H9 (cell line): ENCODE results near the gene ZFP57. TPM values are rescaled to one million over a fixed set of nuclear protein-coding genes. Genes with fewer than 3 reads are reported as not detected.
A peak's percentile ranks its signal among the peaks of the same experiment; 100 is the strongest.

Experiments used
- DNase-seq: peaks from one replicate; pipeline ENCODE4 v3.0.0-alpha.2; 2017
- H2AFZ ChIP-seq: one replicate; pipeline ENCODE4 v1.6.1; 2013; ENCODE audit warnings: mild to moderate bottlenecking, low read length, control low read depth, moderate library complexity
- H2AK5ac ChIP-seq: 2 replicates; pipeline ENCODE4 v1.6.1; 2013; ENCODE audit warnings: low read length, control low read depth, mixed read lengths; ENCODE audit not compliant: insufficient read length
- H2BK120ac ChIP-seq: one replicate; pipeline ENCODE4 v1.6.1; 2013; ENCODE audit warnings: low read depth, mild to moderate bottlenecking, low read length, control low read depth, inconsistent platforms; ENCODE audit not compliant: poor library complexity, severe bottlenecking
- H2BK12ac ChIP-seq: 2 replicates; pipeline ENCODE4 v1.6.1; 2013; ENCODE audit warnings: low read length, control low read depth, mixed read lengths, low read depth; ENCODE audit not compliant: insufficient read length
- H2BK15ac ChIP-seq: 2 replicates; pipeline ENCODE4 v1.6.1; 2013; ENCODE audit warnings: low read depth, low read length, control low read depth
- H2BK20ac ChIP-seq: one replicate; pipeline ENCODE4 v1.6.1; 2013; ENCODE audit warnings: low read depth, mild to moderate bottlenecking, low read length, control low read depth, inconsistent platforms; ENCODE audit not compliant: poor library complexity, severe bottlenecking
- H2BK5ac ChIP-seq: 2 replicates; pipeline ENCODE4 v1.6.1; 2013; ENCODE audit warnings: low read length, control low read depth, mixed read lengths; ENCODE audit not compliant: insufficient read length
- H3K14ac ChIP-seq: 2 replicates; pipeline ENCODE4 v1.6.1; 2013; ENCODE audit warnings: low read length, control low read depth; ENCODE audit not compliant: insufficient read depth
- H3K18ac ChIP-seq: 2 replicates; pipeline ENCODE4 v1.6.1; 2013; ENCODE audit warnings: low read depth, mild to moderate bottlenecking, mixed read lengths, low read length, control low read depth; ENCODE audit not compliant: insufficient read length
- H3K23ac ChIP-seq: 2 replicates; pipeline ENCODE4 v1.6.1; 2013; ENCODE audit warnings: low read length, control low read depth, mixed read lengths, low read depth; ENCODE audit not compliant: insufficient read length
- H3K23me2 ChIP-seq: 2 replicates; pipeline ENCODE4 v1.6.1; 2013; ENCODE audit warnings: low read depth, mild to moderate bottlenecking, mixed read lengths, low read length, control low read depth; ENCODE audit not compliant: insufficient read length, poor library complexity, severe bottlenecking
- H3K27ac ChIP-seq: 2 replicates; pipeline ENCODE4 v1.5.1; 2013; ENCODE audit warnings: low read length, control low read depth, mixed read lengths, low read depth; ENCODE audit not compliant: insufficient read length
- H3K27me3 ChIP-seq: 2 replicates; pipeline ENCODE4 v1.6.1; 2013; ENCODE audit warnings: low read length, control low read depth, inconsistent platforms; ENCODE audit not compliant: insufficient read depth
- H3K4ac ChIP-seq: 2 replicates; pipeline ENCODE4 v1.6.1; 2013; ENCODE audit warnings: low read depth, mild to moderate bottlenecking, control low read depth, inconsistent platforms, low read length, moderate library complexity
- H3K4me1 ChIP-seq: 2 replicates; pipeline ENCODE4 v1.6.1; 2013; ENCODE audit warnings: low read length, control low read depth, inconsistent platforms; ENCODE audit not compliant: insufficient read depth
- H3K4me2 ChIP-seq: 2 replicates; pipeline ENCODE4 v1.6.1; 2013; ENCODE audit warnings: low read length, control low read depth, mixed read lengths; ENCODE audit not compliant: insufficient read length, insufficient read depth
- H3K56ac ChIP-seq: 2 replicates; pipeline ENCODE4 v1.6.1; 2013; ENCODE audit warnings: low read depth, mild to moderate bottlenecking, mixed read lengths, low read length, control low read depth; ENCODE audit not compliant: insufficient read length
- H3K79me1 ChIP-seq: 2 replicates; pipeline ENCODE4 v1.6.1; 2013; ENCODE audit warnings: low read depth, mild to moderate bottlenecking, moderate library complexity, low read length, control low read depth, inconsistent platforms; ENCODE audit not compliant: insufficient read depth, poor library complexity, severe bottlenecking
- H3K79me2 ChIP-seq: 2 replicates; pipeline ENCODE4 v1.6.1; 2013; ENCODE audit warnings: low read length, control low read depth, inconsistent platforms; ENCODE audit not compliant: insufficient read depth
- H3K9ac ChIP-seq: 2 replicates; pipeline ENCODE4 v1.6.1; 2013; ENCODE audit warnings: low read length, control low read depth, mixed read lengths; ENCODE audit not compliant: insufficient read length; ENCODE audit errors: extremely low read depth
- H3K9me3 ChIP-seq: one replicate; pipeline ENCODE4 v1.6.1; 2013; ENCODE audit warnings: low read depth, low read length, inconsistent platforms; ENCODE audit not compliant: control insufficient read depth
- H3T11ph ChIP-seq: one replicate; pipeline ENCODE4 v1.6.1; 2013; ENCODE audit warnings: mild to moderate bottlenecking, low read length, control low read depth, inconsistent platforms
- H4K20me1 ChIP-seq: one replicate; pipeline ENCODE4 v1.6.1; 2013; ENCODE audit not compliant: control insufficient read depth, insufficient read length, insufficient read depth
- H4K5ac ChIP-seq: 2 replicates; pipeline ENCODE4 v1.6.1; 2013; ENCODE audit warnings: low read depth, mild to moderate bottlenecking, mixed read lengths, low read length, control low read depth; ENCODE audit not compliant: insufficient read length
- H4K8ac ChIP-seq: replicated peaks from 2 replicates; pipeline ENCODE4 v1.6.1; 2013; ENCODE audit warnings: low read length, control low read depth, mixed read lengths, low read depth; ENCODE audit not compliant: insufficient read length
- H4K91ac ChIP-seq: 2 replicates; pipeline ENCODE4 v1.6.1; 2013; ENCODE audit warnings: low read depth, mild to moderate bottlenecking, moderate library complexity, mixed read lengths, low read length, control low read depth; ENCODE audit not compliant: insufficient read length
- H3K27ac Mint-ChIP-seq, 3 experiments: 2 replicates in 2 of 3; 3 replicates in 1 of 3; pipeline ENCODE4 v1.8.0; 2020 to 2021; ENCODE audit warnings: mixed read lengths in 3 of 3, mild to moderate bottlenecking in 1 of 3, moderate library complexity in 1 of 3
- H3K27me3 Mint-ChIP-seq: 2 replicates; pipeline ENCODE4 v1.8.0; 2021; ENCODE audit warnings: low read depth, mild to moderate bottlenecking, moderate library complexity, mixed read lengths
- H3K36me3 Mint-ChIP-seq, 3 experiments: 2 replicates in 2 of 3; 3 replicates in 1 of 3; pipeline ENCODE4 v1.8.0; 2020 to 2021; ENCODE audit warnings: low read depth in 3 of 3, mixed read lengths in 3 of 3; ENCODE audit not compliant: insufficient read depth in 1 of 3
- H3K4me1 Mint-ChIP-seq, 2 experiments: 2 replicates each; pipeline ENCODE4 v1.8.0; 2020; ENCODE audit warnings: mixed read lengths in 2 of 2
- H3K4me3 Mint-ChIP-seq, 2 experiments: 2 replicates in 1 of 2; 3 replicates in 1 of 2; pipeline ENCODE4 v1.8.0; 2020 to 2021; ENCODE audit warnings: mild to moderate bottlenecking in 2 of 2, mixed read lengths in 2 of 2, moderate library complexity in 1 of 2
- H3K9me3 Mint-ChIP-seq, 2 experiments: 2 replicates in 1 of 2; 3 replicates in 1 of 2; pipeline ENCODE4 v1.8.0; 2020; ENCODE audit warnings: mild to moderate bottlenecking in 2 of 2, mixed read lengths in 2 of 2, moderate library complexity in 1 of 2
- CTCF ChIP-seq: fragments of 200-600 bp; sonication (generic); conservative IDR thresholded peaks from 3 replicates; pipeline ENCODE4 v1.8.0; 2021; ENCODE audit warnings: antibody characterized with exemption, mild to moderate bottlenecking
- WGBS: extraction: QIAGEN DNeasy Blood & Tissue Kit; methylation state at CpG from one replicate; pipeline ENCODE4 v1.1.7; 2013; ENCODE audit warnings: missing lambda C conversion rate, low lambda C conversion rate, mixed read lengths; ENCODE audit not compliant: insufficient read length; ENCODE audit errors: extremely low coverage; 5-methylcytosine and 5-hydroxymethylcytosine counted together
- total RNA-seq: library from RNA; stranded (reverse); gene quantifications from 2 replicates; pipeline ENCODE4 v1.2.1, GENCODE V29; 2021

ZFP57 gene
- total RNA-seq, 1 experiment from 2014 or later: 1.7 TPM

- no peak overlapping the region for H2AFZ ChIP-seq
- H2BK120ac ChIP-seq: no peak overlapping the region
- no peaks in the 10 kb centered on the region for H3K9me3 ChIP-seq
- H3K79me1 ChIP-seq: no peaks in the 10 kb centered on the region
- Mint-ChIP-seq H3K27ac (peak overlapping the region in 2 of 3 experiments; percentile 4 to 45; a peak in 3 of 7 replicates), H3K9me3 (no peaks in the 10 kb centered on the region), H3K27me3 (no peaks in the 10 kb centered on the region), H3K4me1 (peaks cover 30 to 34% of the 10 kb centered on the region in 2 experiments), H3K36me3 (no peaks in the 10 kb centered on the region; a peak in 1 of 7 replicates), H3K4me3 (no peak overlapping the region)
- no peak overlapping the region for H4K91ac ChIP-seq
- H2BK15ac ChIP-seq: no peak overlapping the region
- no peak overlapping the region for H3K18ac ChIP-seq
- no peaks in the 10 kb centered on the region for H3K23me2 ChIP-seq
- H3K9ac ChIP-seq: no peak overlapping the region
- H2BK12ac ChIP-seq: no peak overlapping the region
- H2AK5ac ChIP-seq: no peak overlapping the region
- no peak overlapping the region for H2BK20ac ChIP-seq
- no peak for DNase-seq
- no peak overlapping the region for H3K23ac ChIP-seq
- no peak overlapping the region for H2BK5ac ChIP-seq
- no CpG with 5 or more reads among the region's 3 CpGs for WGBS
- no peak overlapping the region for H4K8ac ChIP-seq
- H4K20me1 ChIP-seq: no peaks in the 10 kb centered on the region
- no peak for TF ChIP-seq CTCF
- H3K27ac ChIP-seq: no peak overlapping the region
- no peak overlapping the region for H3K14ac ChIP-seq
- H3K27me3 ChIP-seq: no peaks in the 10 kb centered on the region
- no peak overlapping the region for H3K56ac ChIP-seq
- H3K4ac ChIP-seq: no peak overlapping the region
- H3K4me2 ChIP-seq: no peak overlapping the region
- no peak overlapping the region for H4K5ac ChIP-seq
- H3K79me2 ChIP-seq: no peaks in the 10 kb centered on the region
- no peaks in the 10 kb centered on the region; the same call in 1 of the 2 replicates for H3K4me1 ChIP-seq
- H3T11ph ChIP-seq: no peak overlapping the region
Observed at GRCh38 chr6:29641430-29642148, 39.4 kb downstream of the ZFP57 start.
